Measurements from ENCODE around the gene TCF12.
A peak's percentile ranks its signal among the peaks of the same experiment; 100 is the strongest.
"Not testable (repeated sequence)": the region's sequence is repeated elsewhere in the genome, so short reads cannot be mapped to it uniquely, and the experiment has no call there.

The TCF12 gene

DNA sequence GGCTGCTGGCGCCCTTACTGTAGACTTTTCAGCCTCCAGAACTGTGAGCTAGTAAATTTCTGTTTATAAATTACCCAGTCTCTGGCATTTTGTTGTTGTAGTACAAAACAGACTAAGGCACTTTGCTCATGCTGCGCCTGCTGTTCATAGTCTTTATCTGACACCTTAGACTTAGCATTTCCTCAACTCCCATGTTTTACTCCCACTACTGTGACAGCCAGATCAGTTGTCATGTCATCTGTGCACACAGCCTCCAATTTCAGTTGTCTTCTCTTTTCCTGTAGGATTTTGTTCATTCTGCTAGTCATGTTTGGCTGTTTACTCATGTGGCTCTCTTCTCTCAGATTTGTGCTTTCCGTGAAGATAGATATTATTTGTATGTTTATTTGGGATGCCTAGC lies 62.0 kb downstream of the TCF12 start:
- no peak for DNase-seq

- no peak for DNase-seq
These were observed 62.7 kb downstream of the TCF12 start for GRCh38 chr15:56981160-56981559.

- DNase-seq = no peak
These were observed 64.5 kb downstream of the TCF12 start for GRCh38 chr15:56982987-56983386.

- no peak for DNase-seq
These were observed 66.4 kb downstream of the TCF12 start for GRCh38 chr15:56984681-56985481.

GRCh38 chr15:56985856-56986255 lies 67.4 kb downstream of the TCF12 start:
- DNase-seq = no peak

DNA sequence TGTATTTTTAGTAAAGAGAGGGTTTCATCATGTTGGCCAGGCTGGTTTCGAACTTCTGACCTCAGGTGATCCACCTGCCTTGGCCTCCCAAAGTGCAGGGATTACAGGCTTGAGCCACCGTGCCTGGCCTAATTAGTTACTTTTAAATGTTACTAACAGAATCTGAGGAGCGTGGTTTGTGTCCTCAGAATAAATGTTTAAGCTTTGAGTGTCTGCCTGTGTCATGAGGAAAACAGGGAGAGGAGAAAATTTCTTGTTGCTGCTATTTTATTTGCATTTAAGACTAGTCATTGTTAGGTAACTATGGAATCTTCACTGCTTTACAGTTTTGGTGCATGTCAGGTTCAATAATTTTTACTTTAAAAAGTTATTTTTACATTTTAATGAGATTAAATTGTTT lies 68.8 kb downstream of the TCF12 start:
- no peak for DNase-seq

DNA sequence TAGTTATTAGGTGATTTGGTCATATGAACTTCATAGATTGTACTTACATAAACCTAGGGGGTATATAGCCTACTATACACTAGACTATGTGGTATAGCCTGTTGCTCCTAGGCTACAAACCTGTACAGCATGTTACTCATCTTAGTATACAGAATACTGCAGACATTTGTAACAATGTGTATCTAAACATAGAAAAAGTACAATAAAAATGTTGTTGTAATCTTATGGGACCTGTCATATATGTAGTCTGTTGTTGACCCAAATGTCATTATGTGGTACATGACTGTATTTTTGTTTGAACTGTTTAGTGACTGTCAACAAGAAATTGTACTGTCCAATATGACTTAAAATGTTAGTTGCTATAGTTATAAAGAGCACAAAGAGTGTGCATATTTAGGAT lies 69.8 kb downstream of the TCF12 start:
- no peak for DNase-seq

DNA sequence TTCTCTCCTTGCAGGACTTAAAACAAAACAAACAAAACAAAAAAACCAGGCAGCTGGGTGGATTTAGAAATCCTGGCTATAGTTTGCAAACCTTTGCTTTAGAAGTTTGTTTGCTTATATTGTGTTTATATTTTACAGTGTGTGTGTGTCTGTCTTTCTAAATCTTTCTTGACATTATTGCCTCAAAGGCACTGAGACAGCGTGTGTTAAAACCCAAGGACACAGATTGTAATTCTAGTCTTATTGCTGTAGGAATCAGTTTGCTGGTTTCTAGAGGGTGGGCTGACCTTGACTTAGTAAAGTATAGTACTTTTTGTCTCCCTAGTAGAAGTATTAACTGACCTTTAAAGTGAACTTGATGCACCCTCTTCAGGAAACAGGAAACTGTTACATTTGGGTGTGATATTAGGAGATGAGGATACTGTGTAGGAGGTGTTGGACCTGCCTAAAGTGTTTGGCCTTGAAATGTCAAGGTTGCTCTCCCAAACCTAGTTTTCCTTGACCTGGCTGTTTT lies 71.0 kb downstream of the TCF12 start:
- DNase-seq = peak; percentile 12

- DNase-seq = no peak
These were observed 72.6 kb downstream of the TCF12 start for GRCh38 chr15:56991017-56991416.

- DNase-seq = no peak
These were observed 74.3 kb downstream of the TCF12 start for GRCh38 chr15:56992725-56993124.

DNA sequence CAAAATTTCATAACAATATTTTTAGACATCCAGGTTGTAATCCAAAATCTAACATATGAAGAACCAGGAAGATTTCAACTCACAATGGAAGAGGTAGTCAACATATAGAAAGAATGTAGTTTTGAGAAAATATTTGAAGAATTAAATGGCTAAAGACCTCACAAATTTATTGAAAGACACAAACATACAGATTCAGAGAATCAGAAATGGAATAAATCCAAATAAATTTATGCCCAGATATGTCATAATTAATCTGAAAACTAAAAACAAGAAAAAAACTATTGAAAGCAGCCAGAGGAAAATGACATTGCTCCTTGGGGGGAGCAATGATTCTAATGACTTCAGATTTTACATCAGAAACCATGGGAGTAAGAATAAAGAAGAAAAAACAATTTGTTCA lies 75.8 kb downstream of the TCF12 start:
- DNase-seq = no peak

GRCh38 chr15:56996093-56996492 lies 77.6 kb downstream of the TCF12 start:
- DNase-seq = peak; percentile 76

GRCh38 chr15:56996746-56997470 lies 78.5 kb downstream of the TCF12 start:
- DNase-seq = peak; percentile 69

- DNase-seq = no peak
These were observed 85.0 kb downstream of the TCF12 start for GRCh38 chr15:57003418-57003817.

DNA sequence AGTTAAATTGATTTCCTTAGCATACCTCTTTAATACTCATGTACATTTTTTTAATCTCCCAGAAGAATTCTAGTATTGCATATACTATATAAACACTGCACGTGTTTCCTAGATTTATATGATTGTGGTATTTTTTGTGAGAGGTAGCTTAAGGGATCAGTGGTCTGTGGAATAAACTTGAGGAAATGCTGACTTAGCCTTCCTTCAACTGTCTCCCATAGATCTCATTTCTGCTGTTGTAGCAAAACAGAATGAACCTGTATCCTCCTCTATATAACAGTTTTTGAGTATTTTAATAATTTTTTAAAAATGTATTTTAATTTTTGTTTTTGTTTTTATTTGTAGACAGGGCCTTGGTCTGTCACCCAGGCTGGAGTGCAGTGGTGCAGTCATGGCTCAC lies 86.8 kb downstream of the TCF12 start:
- no peak for DNase-seq

- not testable (repeated sequence) for DNase-seq
These were observed 89.4 kb downstream of the TCF12 start for GRCh38 chr15:57007797-57008196.

- DNase-seq = no peak
These were observed 92.3 kb downstream of the TCF12 start for GRCh38 chr15:57010724-57011123.

DNA sequence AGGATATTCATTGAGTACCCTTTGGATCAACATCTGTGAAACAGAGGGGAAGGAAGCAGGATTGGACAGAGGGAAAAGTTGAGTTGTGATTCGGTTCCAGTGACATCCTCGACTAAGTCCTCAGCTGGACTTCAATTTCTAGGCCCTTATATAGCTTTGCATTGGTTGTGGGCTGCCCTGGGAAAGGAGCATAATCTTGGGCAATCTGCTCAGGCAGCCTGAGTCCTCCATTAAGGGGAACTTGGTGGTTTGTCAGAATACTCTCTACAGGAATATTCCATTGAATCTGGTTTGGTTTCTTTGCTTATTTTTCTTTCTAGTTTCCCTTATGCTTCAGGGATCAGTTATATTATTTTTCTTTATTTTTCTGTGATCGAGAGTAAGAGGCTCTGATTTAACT lies 94.1 kb downstream of the TCF12 start:
- DNase-seq = no peak

GRCh38 chr15:57014896-57015295 lies 96.5 kb downstream of the TCF12 start:
- DNase-seq = not testable (repeated sequence)

GRCh38 chr15:57015360-57015759 lies 96.9 kb downstream of the TCF12 start:
- no peak for DNase-seq

DNA sequence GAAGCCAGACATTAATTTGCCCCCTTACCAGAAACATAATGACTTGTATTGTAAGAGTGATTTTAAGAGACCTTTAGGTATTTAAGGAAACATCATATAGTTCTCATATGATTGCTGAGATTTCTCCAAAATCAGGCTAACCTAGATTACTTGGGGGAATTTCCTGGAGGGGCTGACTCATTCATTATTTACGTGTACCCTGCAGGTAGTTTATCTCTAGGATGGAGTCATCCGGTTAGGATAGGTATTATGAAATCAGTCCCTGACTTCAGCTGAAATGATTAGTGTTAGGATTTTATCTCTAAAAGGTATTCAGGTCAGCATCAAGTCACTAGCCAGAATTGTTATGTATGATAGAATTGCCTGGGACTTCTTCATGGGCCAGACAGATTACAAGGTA lies 97.5 kb downstream of the TCF12 start:
- DNase-seq = peak; percentile 90

DNA sequence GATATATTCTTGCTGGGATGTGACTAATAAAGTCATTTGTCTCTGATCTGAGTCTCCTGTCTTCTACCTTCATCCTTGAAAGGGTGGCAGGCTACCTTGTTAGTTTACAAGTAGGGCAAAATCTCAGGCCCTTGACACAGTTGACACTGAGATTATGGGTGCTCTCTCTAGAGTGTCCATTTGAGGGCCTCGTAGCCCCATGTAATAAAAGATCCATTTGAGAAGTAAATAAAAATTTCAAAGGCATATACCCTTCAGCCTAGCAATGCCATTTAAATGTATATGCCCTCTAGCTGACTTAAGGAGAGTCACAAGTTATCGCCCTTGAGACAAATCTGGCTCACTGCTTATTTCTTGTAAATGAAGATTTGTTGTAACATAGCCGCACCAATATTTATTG lies 98.6 kb downstream of the TCF12 start:
- no peak for DNase-seq

DNA sequence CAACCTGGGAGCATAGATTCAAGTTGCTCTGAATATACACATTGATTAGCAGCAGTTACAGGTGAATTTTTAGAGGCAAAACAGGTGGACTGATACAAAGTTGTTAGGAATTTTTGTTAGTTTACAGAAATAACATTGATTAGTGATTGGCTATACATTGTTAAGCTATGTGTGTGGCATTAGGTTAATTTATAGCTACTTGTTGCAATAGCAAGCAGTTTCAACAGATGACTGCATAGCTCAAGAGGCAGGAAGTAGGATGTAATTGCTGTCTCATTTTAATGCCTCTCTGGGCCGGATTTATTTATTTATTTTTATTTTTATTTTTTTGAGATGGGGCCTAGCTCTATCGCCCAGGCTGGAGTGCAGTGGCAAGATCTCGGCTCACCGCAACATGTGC lies 99.7 kb downstream of the TCF12 start:
- no peak for DNase-seq

GRCh38 chr15:57019496-57020160 lies 101.2 kb downstream of the TCF12 start:
- no peak for DNase-seq

Measured in NCI-H226 (cell line).